NCI-H2029 treated with DMSO at 0.1 percent for 48 hours (cell line): ENCODE results near the gene TMEM97.

Source experiments
- DNase-seq: peaks from one replicate; lab custom pipeline; 2025; lab: John Stamatoyannopoulos, UW

Gene TMEM97

GRCh38 chr17:28365487-28365886 is 46.5 kb downstream of the TMEM97 start:
- DNase-seq, result no peak

GRCh38 chr17:28366605-28367004 is 47.6 kb downstream of the TMEM97 start:
- no peak for DNase-seq

- DNase-seq, result no peak
Observed at GRCh38 chr17:28367641-28368305, 48.8 kb downstream of the TMEM97 start.

- DNase-seq, result no peak
Observed at GRCh38 chr17:28368306-28368831, 49.4 kb downstream of the TMEM97 start.

- DNase-seq, result no peak
Observed at GRCh38 chr17:28368915-28369683, 50.1 kb downstream of the TMEM97 start.

GRCh38 chr17:28369684-28370034 is 50.7 kb downstream of the TMEM97 start:
- no peak for DNase-seq

- DNase-seq, result no peak
Observed at GRCh38 chr17:28370035-28370743, 51.2 kb downstream of the TMEM97 start, which contains the start of gene VTN. TSS of gene VTN (minus strand) at chr17:28370307. CDS start at chr17:28370203, 104 bp downstream.

- no peak for DNase-seq
Observed at GRCh38 chr17:28370744-28371103, 51.7 kb downstream of the TMEM97 start.

- DNase-seq, result no peak
Observed at GRCh38 chr17:28371245-28372202, 52.5 kb downstream of the TMEM97 start, which contains the start of gene SARM1. TSS of gene SARM1 (plus strand) at chr17:28371694. CDS start at chr17:28372033, 339 bp downstream.

- no peak for DNase-seq
Observed at GRCh38 chr17:28372203-28372944, 53.4 kb downstream of the TMEM97 start.

- DNase-seq, result no peak
Observed at GRCh38 chr17:28372945-28373274, 53.9 kb downstream of the TMEM97 start.
